CD4-positive, alpha-beta T cell (primary cell): ENCODE data around the gene PPFIBP2. TPM values are rescaled to one million over a fixed set of nuclear protein-coding genes. Genes with fewer than 3 reads are reported as not detected.

ENCODE experiments used
- ATAC-seq: fragments of 200-7000 bp; cut with Tn5 transposase; one replicate; pipeline ENCODE4 v1.10.0; 2022; ENCODE audit warnings: mild to moderate bottlenecking; ENCODE audit not compliant: poor library complexity
- CTCF ChIA-PET: fragments of 350-600 bp; sonication (Branson Sonifier 250); formaldehyde crosslinking; loops from one replicate; lab custom pipeline; 2021; ENCODE audit warnings: antibody characterized with exemption, inconsistent platforms; lab: Charles Lee
- POLR2A ChIA-PET: fragments of 350-600 bp; sonication (Branson Sonifier 250); formaldehyde crosslinking; loops from one replicate; lab custom pipeline; 2021; ENCODE audit warnings: antibody characterized with exemption, inconsistent platforms; lab: Charles Lee
- DNase-seq, 14 experiments: peaks; one replicate each; pipeline ENCODE4 v3.0.0-alpha.2; 2013 to 2020; ENCODE audit warnings: mixed read lengths in 2 of 14
- H3K27ac ChIP-seq, 2 donors: one replicate each; pipeline versions ENCODE4 v1.5.1 to v1.7.0; 2013; ENCODE audit warnings: low read length in 2 of 2, low read depth in 1 of 2, mild to moderate bottlenecking in 1 of 2
- H3K27me3 ChIP-seq, 2 experiments: 1 replicate in 1 of 2; 2 replicates in 1 of 2; pipeline versions ENCODE4 v1.6.1 to v1.7.0; 2013; ENCODE audit warnings: low read length in 2 of 2, control low read depth in 1 of 2, mild to moderate bottlenecking in 1 of 2, moderate library complexity in 1 of 2; ENCODE audit not compliant: insufficient read depth in 2 of 2, control insufficient read depth in 1 of 2
- H3K36me3 ChIP-seq: one replicate; pipeline ENCODE4 v1.6.1; 2013; ENCODE audit warnings: low read length, control low read depth; ENCODE audit not compliant: insufficient read depth
- H3K4me1 ChIP-seq: one replicate; pipeline ENCODE4 v1.6.1; 2013; ENCODE audit warnings: low read length, control low read depth; ENCODE audit not compliant: insufficient read depth
- H3K4me3 ChIP-seq: one replicate; pipeline ENCODE4 v1.5.1; 2013; ENCODE audit warnings: mild to moderate bottlenecking, low read length, moderate library complexity
- H3K9me3 ChIP-seq, 2 experiments: 1 replicate in 1 of 2; 2 replicates in 1 of 2; pipeline versions ENCODE4 v1.6.1 to v1.7.0; 2013; ENCODE audit warnings: low read length in 2 of 2, mild to moderate bottlenecking in 2 of 2, control low read depth in 1 of 2, moderate library complexity in 1 of 2; ENCODE audit not compliant: control insufficient read depth in 1 of 2, insufficient read depth in 1 of 2
- H3K27ac Mint-ChIP-seq: one replicate; pipeline ENCODE4 v1.8.0; 2020; ENCODE audit warnings: mixed read lengths
- H3K27me3 Mint-ChIP-seq: one replicate; pipeline ENCODE4 v1.8.0; 2021; ENCODE audit warnings: mixed read lengths
- H3K36me3 Mint-ChIP-seq: one replicate; pipeline ENCODE4 v1.8.0; 2021; ENCODE audit warnings: low read depth, mixed read lengths
- H3K4me1 Mint-ChIP-seq: one replicate; pipeline ENCODE4 v1.8.0; 2021; ENCODE audit warnings: low read depth, mixed read lengths
- H3K4me3 Mint-ChIP-seq: one replicate; pipeline ENCODE4 v1.8.0; 2020; ENCODE audit warnings: mild to moderate bottlenecking, mixed read lengths
- H3K9me3 Mint-ChIP-seq: one replicate; pipeline ENCODE4 v1.8.0; 2020; ENCODE audit warnings: mixed read lengths
- intact Hi-C, 2 experiments: fragments of 100-400 bp; cut with DNase I in 1 of 2; cut with micrococcal nuclease in 1 of 2; formaldehyde crosslinking; loops; one replicate each; pipeline versions ENCODE4 v1.15.1 to v1.9.0; 2023 to 2025; cut with DNase I, micrococcal nuclease
- total RNA-seq, 174 experiments: library from RNA in 2 of 174; stranded (reverse) in 2 of 174; gene quantifications; one replicate each; pipeline ENCODE4 v1.2.3 and lab custom pipeline; 2021 to 2026
- TF ChIP-seq, protein P1 (sequence below): fragments of 200-600 bp; IDR thresholded peaks from one replicate; pipeline ENCODE4 v1.8.0; 2022; ENCODE audit warnings: antibody characterized with exemption, mild to moderate bottlenecking

The PPFIBP2 gene
- total RNA-seq, 2 experiments from 2014 or later = 27.0 to 35.9 TPM

DNA sequence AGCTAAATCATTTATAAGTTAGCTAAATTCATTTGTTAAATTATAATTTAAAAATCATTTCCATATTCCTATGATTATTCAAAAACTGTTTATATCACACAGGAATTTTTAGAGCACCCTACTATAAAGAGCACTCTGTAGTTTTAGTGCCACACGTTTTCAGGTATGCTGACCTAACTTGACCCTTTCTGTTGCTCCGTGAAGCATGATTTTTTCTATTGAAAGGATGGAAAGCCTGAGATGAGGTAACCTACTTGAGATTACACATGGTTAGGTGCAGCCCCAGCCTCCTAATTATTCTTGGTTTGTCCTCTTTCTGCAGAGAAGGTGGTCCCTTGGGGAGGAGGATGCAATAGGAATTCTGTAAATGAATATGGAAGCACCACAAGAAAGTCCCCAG lies 72.6 kb downstream of the PPFIBP2 start:
- no peaks in the 10 kb centered on the region for H3K27me3 Mint-ChIP-seq
- H3K36me3 Mint-ChIP-seq = peaks cover 10% of the 10 kb centered on the region
- Histone ChIP-seq H3K4me3 (no peak overlapping the region), H3K27ac (no peak overlapping the region), H3K4me1 (no peaks in the 10 kb centered on the region), H3K27me3 (no peaks in the 10 kb centered on the region), H3K9me3 (no peaks in the 10 kb centered on the region), H3K36me3 (no peaks in the 10 kb centered on the region)
- TF ChIP-seq, protein P1, sequence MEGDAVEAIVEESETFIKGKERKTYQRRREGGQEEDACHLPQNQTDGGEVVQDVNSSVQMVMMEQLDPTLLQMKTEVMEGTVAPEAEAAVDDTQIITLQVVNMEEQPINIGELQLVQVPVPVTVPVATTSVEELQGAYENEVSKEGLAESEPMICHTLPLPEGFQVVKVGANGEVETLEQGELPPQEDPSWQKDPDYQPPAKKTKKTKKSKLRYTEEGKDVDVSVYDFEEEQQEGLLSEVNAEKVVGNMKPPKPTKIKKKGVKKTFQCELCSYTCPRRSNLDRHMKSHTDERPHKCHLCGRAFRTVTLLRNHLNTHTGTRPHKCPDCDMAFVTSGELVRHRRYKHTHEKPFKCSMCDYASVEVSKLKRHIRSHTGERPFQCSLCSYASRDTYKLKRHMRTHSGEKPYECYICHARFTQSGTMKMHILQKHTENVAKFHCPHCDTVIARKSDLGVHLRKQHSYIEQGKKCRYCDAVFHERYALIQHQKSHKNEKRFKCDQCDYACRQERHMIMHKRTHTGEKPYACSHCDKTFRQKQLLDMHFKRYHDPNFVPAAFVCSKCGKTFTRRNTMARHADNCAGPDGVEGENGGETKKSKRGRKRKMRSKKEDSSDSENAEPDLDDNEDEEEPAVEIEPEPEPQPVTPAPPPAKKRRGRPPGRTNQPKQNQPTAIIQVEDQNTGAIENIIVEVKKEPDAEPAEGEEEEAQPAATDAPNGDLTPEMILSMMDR = no peak
- no peak overlapping the region for H3K4me3 Mint-ChIP-seq
- DNase-seq = no peak
- no peak for ATAC-seq
- H3K27ac Mint-ChIP-seq = no peak overlapping the region
- no peaks in the 10 kb centered on the region for H3K9me3 Mint-ChIP-seq
- H3K4me1 Mint-ChIP-seq = peaks cover 13% of the 10 kb centered on the region
- CTCF ChIA-PET = interaction anchor here (1.1 kb wide), 1 partner anchor 36 kb away, joined by 3 read pairs; no protein-coding TSS in a partner anchor
- intact Hi-C loops = no loop called here
- POLR2A ChIA-PET = no interaction called here

DNA sequence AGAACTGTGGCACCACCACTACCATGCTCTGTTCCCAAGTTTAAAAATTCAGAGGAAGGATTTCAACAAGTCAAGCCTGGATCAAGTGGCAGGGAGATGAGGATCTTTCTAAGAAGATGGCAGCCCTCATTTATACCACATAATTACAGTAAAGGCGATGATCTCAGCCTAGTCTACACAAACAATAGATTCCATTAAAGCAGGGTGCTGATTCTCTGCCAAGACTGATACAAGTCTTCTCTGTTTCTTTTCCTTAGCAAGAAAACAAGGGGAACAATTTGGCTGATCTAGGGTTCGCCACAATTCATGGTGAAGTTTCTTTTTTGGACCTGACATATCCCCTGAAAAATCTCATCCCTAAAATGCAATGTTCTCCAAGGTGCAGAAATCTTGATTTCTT lies 73.9 kb downstream of the PPFIBP2 start:
- intact Hi-C loops = no loop called here
- Histone ChIP-seq H3K4me3 (no peak overlapping the region), H3K27ac (no peak overlapping the region), H3K9me3 (no peaks in the 10 kb centered on the region), H3K27me3 (no peaks in the 10 kb centered on the region), H3K36me3 (no peaks in the 10 kb centered on the region), H3K4me1 (peaks cover 3% of the 10 kb centered on the region)
- Mint-ChIP-seq H3K4me1 (peaks cover 26% of the 10 kb centered on the region), H3K4me3 (no peak overlapping the region), H3K27me3 (no peaks in the 10 kb centered on the region), H3K9me3 (no peaks in the 10 kb centered on the region), H3K27ac (no peak overlapping the region), H3K36me3 (peaks cover 20% of the 10 kb centered on the region)
- ChIA-PET CTCF (no interaction called here), POLR2A (no interaction called here)
- ATAC-seq (no peak), DNase-seq (no peak)
- TF ChIP-seq, protein P1 = no peak

DNA sequence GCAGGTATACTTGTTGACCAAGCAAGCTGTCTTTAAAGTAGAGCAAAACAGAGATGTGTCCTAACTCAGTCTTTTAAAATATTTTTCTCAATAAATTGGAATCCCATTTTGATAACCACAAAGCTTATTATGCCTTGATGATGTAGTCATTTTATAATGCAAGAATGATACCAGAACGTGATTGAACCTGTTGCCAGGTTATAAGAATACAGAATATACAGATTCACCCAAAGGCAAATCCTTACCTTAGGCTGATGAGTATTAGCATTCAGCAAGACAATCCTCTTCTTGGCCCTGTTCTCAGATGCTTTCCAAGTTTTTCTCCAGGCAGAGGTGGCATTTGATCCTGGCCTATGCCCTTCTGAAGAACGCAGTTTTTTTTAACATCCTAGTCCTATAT lies 76.1 kb downstream of the PPFIBP2 start:
- Histone ChIP-seq H3K4me1 (peaks cover 4% of the 10 kb centered on the region), H3K36me3 (no peaks in the 10 kb centered on the region), H3K27me3 (no peaks in the 10 kb centered on the region), H3K27ac (no peak overlapping the region), H3K9me3 (no peaks in the 10 kb centered on the region), H3K4me3 (no peak overlapping the region)
- Mint-ChIP-seq H3K4me1 (peaks cover 31% of the 10 kb centered on the region), H3K36me3 (peaks cover 36% of the 10 kb centered on the region), H3K4me3 (no peak overlapping the region), H3K27me3 (no peaks in the 10 kb centered on the region), H3K27ac (no peak overlapping the region), H3K9me3 (no peaks in the 10 kb centered on the region)
- TF ChIP-seq, protein P1 = no peak
- DNase-seq (no peak), ATAC-seq (no peak)
- ChIA-PET CTCF (no interaction called here), POLR2A (no interaction called here)
- intact Hi-C loops = no loop called here
